Heart left ventricle (tissue), 13 donors: ENCODE results near the gene ANXA6.

Source experiments
- CTCF ChIP-seq, 12 donors: fragments of 200-600 bp; sonication (generic) in 4 of 12; IDR thresholded peaks; one replicate each; pipeline versions ENCODE4 v1.5.0 to v1.8.0; 2018 to 2022; ENCODE audit warnings: antibody characterized with exemption in 12 of 12, mild to moderate bottlenecking in 5 of 12
- POLR2A ChIP-seq, 2 donors: fragments of 450-650 bp; IDR thresholded peaks; one replicate each; pipeline ENCODE4 v1.6.1; 2017; ENCODE audit warnings: antibody characterized with exemption in 2 of 2, mild to moderate bottlenecking in 2 of 2, moderate library complexity in 2 of 2
- donor health status: ischemic (EF 13 %, LVEDD 7.1; RV severe dilation, severe dysfunction).
- donor health status: DM: no; HTN: yes; CAD: no.
- donor health status: DM: no; HTN: no; CAD: no.
- donor health status: ischemic (EF 25% LVEDD 6.9; RV normal size, moderate dysfunction).
- donor health status: ischemic (EF 25% LVEDD 5.7; RV mildly dilated, moderate dysfunction).
- donor health status: ischemic (EF 35%, LVEDD 5.7; RV mildly dilated, moderate dysfunction).
- donor health status: nonischemic (EF 11% LVEDD 7.7; RV severe dilation, severe dysfunction).
- donor health status: DM: yes; HTN: yes; CAD: no.
- donor health status: PGD.
- donor health status: ischemic (EF 29% LVEDD 5.4; RV normal size, mild dysfunction).
- donor health status: nonischemic (EF 23%, LVEDD 6.1; RV moderate dilation, normal function).

GRCh38 chr5:151094852-151095245 is 62.7 kb downstream of the ANXA6 start:
- TF ChIP-seq POLR2A (IDR thresholded peaks at IDR 0.05) (no peak), CTCF (IDR thresholded peaks at IDR 0.05) (no peak)
